Upper lobe of left lung (tissue), 6 donors: ENCODE results near the gene RCBTB2. TPM values are rescaled to one million over a fixed set of nuclear protein-coding genes. Genes with fewer than 3 reads are reported as not detected.

Experiments used
- ATAC-seq, 2 donors: fragments of 200-7000 bp; cut with Tn5 transposase; one replicate each; pipeline ENCODE4 v1.9.1; 2022; ENCODE audit warnings: mild to moderate bottlenecking in 2 of 2, moderate library complexity in 2 of 2; ENCODE audit not compliant: low FRiP score in 2 of 2
- DNase-seq, 2 donors: peaks; one replicate each; pipeline ENCODE4 v3.0.0-alpha.2; 2019 to 2020
- H3K27ac ChIP-seq, 4 donors: fragments of 200-600 bp; sonication (generic); one replicate each; pipeline ENCODE4 v1.5.1; 2016 to 2019
- H3K27me3 ChIP-seq, 4 donors: fragments of 200-600 bp; sonication (generic); one replicate each; pipeline ENCODE4 v1.5.1; 2017 to 2019
- H3K36me3 ChIP-seq, 4 donors: fragments of 200-600 bp; sonication (generic); one replicate each; pipeline ENCODE4 v1.5.1; 2016 to 2019
- H3K4me1 ChIP-seq, 4 donors: fragments of 200-600 bp; sonication (generic); one replicate each; pipeline ENCODE4 v1.5.1; 2018 to 2019
- H3K4me3 ChIP-seq, 4 donors: fragments of 200-600 bp; sonication (generic); one replicate each; pipeline ENCODE4 v1.5.1; 2017 to 2019; ENCODE audit warnings: mild to moderate bottlenecking in 2 of 4, moderate library complexity in 1 of 4
- H3K9me3 ChIP-seq, 4 donors: fragments of 200-600 bp; sonication (generic); one replicate each; pipeline ENCODE4 v1.5.1; 2018 to 2019
- CTCF ChIP-seq, 6 experiments: fragments of 450-650 bp in 4 of 6; fragments of 200-600 bp in 2 of 6; sonication (generic) in 2 of 6; IDR thresholded peaks; one replicate each; pipeline ENCODE4 v1.5.1; 2016 to 2019; ENCODE audit warnings: antibody characterized with exemption in 6 of 6
- EP300 ChIP-seq, 4 donors: sonication (generic); formaldehyde crosslinking; IDR thresholded peaks; one replicate each; pipeline ENCODE4 v1.5.1; 2017; ENCODE audit warnings: antibody characterized with exemption in 4 of 4, control low read depth in 2 of 4
- POLR2A ChIP-seq, 4 donors: fragments of 450-650 bp; IDR thresholded peaks; one replicate each; pipeline ENCODE4 v1.5.1; 2016 to 2017; ENCODE audit warnings: antibody characterized with exemption in 4 of 4, mild to moderate bottlenecking in 2 of 4
- POLR2AphosphoS5 ChIP-seq, 2 donors: sonication (generic); formaldehyde crosslinking; IDR thresholded peaks; one replicate each; pipeline ENCODE4 v1.5.1; 2017; ENCODE audit warnings: antibody characterized with exemption in 2 of 2
- WGBS, 2 donors: methylation state at CpG; one replicate each; pipeline ENCODE4 v1.1.5; 2017 to 2018; 5-methylcytosine and 5-hydroxymethylcytosine counted together
- total RNA-seq, 6 donors: library from RNA; depleted of rRNA in 4 of 6; stranded (reverse); fragments of >200 nt in 4 of 6; gene quantifications; one replicate each; pipeline versions ENCODE4 v1.1.0 to v1.2.1, GENCODE V29; 2016 to 2021
- donor health status: DM: no; HTN: no; CAD: no; lungs with moderate emphysema.
- donor health status: DM: no; HTN: yes; CAD: no; lungs with severe emphysema.

Gene RCBTB2
- total RNA-seq, 6 donors from 2014 or later, result 5.5 to 17.0 (median 9.9) TPM

GRCh38 chr13:48487968-48488367, 44.9 kb downstream of the RCBTB2 start:
- TF ChIP-seq EP300 (IDR thresholded peaks at IDR 0.05) (no peak), CTCF (IDR thresholded peaks at IDR 0.05) (no peak), POLR2AphosphoS5 (IDR thresholded peaks at IDR 0.05) (no peak), POLR2A (IDR thresholded peaks at IDR 0.05) (no peak)

GRCh38 chr13:48486836-48487235, 46.0 kb downstream of the RCBTB2 start:
- ATAC-seq, result no peak
- TF ChIP-seq CTCF (IDR thresholded peaks at IDR 0.05) (no peak), POLR2A (IDR thresholded peaks at IDR 0.05) (no peak), POLR2AphosphoS5 (IDR thresholded peaks at IDR 0.05) (no peak), EP300 (IDR thresholded peaks at IDR 0.05) (no peak)

More at GRCh38 chr13:48487968-48488367, 44.9 kb downstream of the RCBTB2 start:
- WGBS, 2 donors, result 97 to 100% methylated on average over 2 of the region's 2 CpGs
- Histone ChIP-seq H3K36me3 (peaks cover 0 to 3% (median 0%) of the 10 kb centered on the region in 4 donors), H3K27ac (no peak overlapping the region), H3K9me3 (no peaks in the 10 kb centered on the region), H3K4me1 (peaks cover 11 to 18% (median 14%) of the 10 kb centered on the region in 4 donors), H3K27me3 (no peaks in the 10 kb centered on the region), H3K4me3 (no peak overlapping the region)
- DNase-seq (no peak), ATAC-seq (no peak)

GRCh38 chr13:48486362-48486761, 46.5 kb downstream of the RCBTB2 start:
- ATAC-seq (no peak), DNase-seq (no peak)

More at GRCh38 chr13:48486836-48487235, 46.0 kb downstream of the RCBTB2 start:
- H3K4me1 ChIP-seq, result peaks cover 4 to 10% (median 7%) of the 10 kb centered on the region in 4 donors
- 94 to 96% methylated on average over 5 of the region's 5 CpGs for WGBS, 2 donors
- no peak for DNase-seq
- no peaks in the 10 kb centered on the region for H3K27me3 ChIP-seq
- no peak overlapping the region for H3K4me3 ChIP-seq
- H3K36me3 ChIP-seq, result peaks cover 0 to 3% (median 0%) of the 10 kb centered on the region in 4 donors
- no peak overlapping the region for H3K27ac ChIP-seq
- H3K9me3 ChIP-seq, result no peaks in the 10 kb centered on the region

GRCh38 chr13:48485432-48485831, 47.4 kb downstream of the RCBTB2 start:
- DNase-seq, result no peak
- WGBS, 2 donors, result 93 to 100% methylated on average over 3 of the region's 3 CpGs
- TF ChIP-seq EP300 (IDR thresholded peaks at IDR 0.05), result no peak
- TF ChIP-seq POLR2A (IDR thresholded peaks at IDR 0.05), result no peak
- TF ChIP-seq POLR2AphosphoS5 (IDR thresholded peaks at IDR 0.05), result no peak
- TF ChIP-seq CTCF (IDR thresholded peaks at IDR 0.05), result no peak
- no peaks in the 10 kb centered on the region for H3K27me3 ChIP-seq
- H3K4me3 ChIP-seq, result no peak overlapping the region
- H3K4me1 ChIP-seq, result peaks cover 0 to 4% (median 0%) of the 10 kb centered on the region in 4 donors
- H3K36me3 ChIP-seq, result peaks cover 0 to 9% (median 0%) of the 10 kb centered on the region in 4 donors
- no peaks in the 10 kb centered on the region for H3K9me3 ChIP-seq
- ATAC-seq, result no peak
- H3K27ac ChIP-seq, result no peak overlapping the region

More at GRCh38 chr13:48486362-48486761, 46.5 kb downstream of the RCBTB2 start:
- H3K4me1 ChIP-seq, result peaks cover 0 to 5% (median 2%) of the 10 kb centered on the region in 4 donors
- H3K4me3 ChIP-seq, result no peak overlapping the region
- no peak overlapping the region for H3K27ac ChIP-seq
- TF ChIP-seq POLR2A (IDR thresholded peaks at IDR 0.05) (no peak), POLR2AphosphoS5 (IDR thresholded peaks at IDR 0.05) (no peak), EP300 (IDR thresholded peaks at IDR 0.05) (no peak), CTCF (IDR thresholded peaks at IDR 0.05) (no peak)
- peaks cover 0 to 3% (median 0%) of the 10 kb centered on the region in 4 donors for H3K36me3 ChIP-seq
- H3K27me3 ChIP-seq, result no peaks in the 10 kb centered on the region
- H3K9me3 ChIP-seq, result no peaks in the 10 kb centered on the region

- TF ChIP-seq POLR2A (IDR thresholded peaks at IDR 0.05), result no peak
- TF ChIP-seq EP300 (IDR thresholded peaks at IDR 0.05), result no peak
- TF ChIP-seq CTCF (IDR thresholded peaks at IDR 0.05), result no peak
- TF ChIP-seq POLR2AphosphoS5 (IDR thresholded peaks at IDR 0.05), result no peak
- 93 to 97% methylated on average over 3 of the region's 3 CpGs for WGBS, 2 donors
- H3K27ac ChIP-seq, result no peak overlapping the region
- no peak for DNase-seq
- H3K36me3 ChIP-seq, result peaks cover 0 to 17% (median 8%) of the 10 kb centered on the region in 4 donors
- H3K27me3 ChIP-seq, result no peaks in the 10 kb centered on the region
- ATAC-seq, result no peak
- H3K4me3 ChIP-seq, result no peak overlapping the region
- H3K4me1 ChIP-seq, result no peaks in the 10 kb centered on the region
- no peaks in the 10 kb centered on the region for H3K9me3 ChIP-seq
These were observed 49.3 kb downstream of the RCBTB2 start for GRCh38 chr13:48483575-48483974.
